ENCODE measurements around the gene TXN2.

TXN2 gene

GRCh38 chr22:36507518-36508010 lies 26.1 kb upstream of the TXN2 start:
- no peak for TF ChIP-seq CTCF (IDR thresholded peaks at IDR 0.05)
- peak overlapping the region; percentile 66 to 78 for H3K4me3 ChIP-seq (ENCODE audit: low read depth in 1 of 2, low read length in 1 of 2)
- no peak overlapping the region for H3K27ac ChIP-seq
- no peaks in the 10 kb centered on the region for H3K27me3 ChIP-seq
- H3K36me3 ChIP-seq, result peaks cover 23% of the 10 kb centered on the region
- no peaks in the 10 kb centered on the region for H3K9me3 ChIP-seq
- peaks cover 9 to 14% of the 10 kb centered on the region in 2 experiments for H3K4me1 ChIP-seq (ENCODE audit: control insufficient read depth in 1 of 2, insufficient read depth in 1 of 2, low read depth in 1 of 2, low read length in 1 of 2)

GRCh38 chr22:36506637-36507517 lies 25.4 kb upstream of the TXN2 start, which contains the start of gene FOXRED2:
Gene FOXRED2 (minus strand): TSS chr22:36507040. CDS start chr22:36506422, 618 bp downstream.
- Histone ChIP-seq H3K4me3 (ENCODE audit: low read depth in 1 of 2, low read length in 1 of 2) (peak within 1 kb of the TSS; percentile 66 to 78), H3K4me1 (ENCODE audit: control insufficient read depth in 1 of 2, insufficient read depth in 1 of 2, low read depth in 1 of 2, low read length in 1 of 2) (peaks cover 9 to 14% of the 10 kb centered on the region in 2 experiments), H3K9me3 (no peaks in the 10 kb centered on the region), H3K36me3 (peaks cover 16% of the 10 kb centered on the region), H3K27me3 (no peaks in the 10 kb centered on the region), H3K27ac (peak within 1 kb of the TSS; percentile 59)
- TF ChIP-seq CTCF (IDR thresholded peaks at IDR 0.05), result peak; percentile 14

DNA sequence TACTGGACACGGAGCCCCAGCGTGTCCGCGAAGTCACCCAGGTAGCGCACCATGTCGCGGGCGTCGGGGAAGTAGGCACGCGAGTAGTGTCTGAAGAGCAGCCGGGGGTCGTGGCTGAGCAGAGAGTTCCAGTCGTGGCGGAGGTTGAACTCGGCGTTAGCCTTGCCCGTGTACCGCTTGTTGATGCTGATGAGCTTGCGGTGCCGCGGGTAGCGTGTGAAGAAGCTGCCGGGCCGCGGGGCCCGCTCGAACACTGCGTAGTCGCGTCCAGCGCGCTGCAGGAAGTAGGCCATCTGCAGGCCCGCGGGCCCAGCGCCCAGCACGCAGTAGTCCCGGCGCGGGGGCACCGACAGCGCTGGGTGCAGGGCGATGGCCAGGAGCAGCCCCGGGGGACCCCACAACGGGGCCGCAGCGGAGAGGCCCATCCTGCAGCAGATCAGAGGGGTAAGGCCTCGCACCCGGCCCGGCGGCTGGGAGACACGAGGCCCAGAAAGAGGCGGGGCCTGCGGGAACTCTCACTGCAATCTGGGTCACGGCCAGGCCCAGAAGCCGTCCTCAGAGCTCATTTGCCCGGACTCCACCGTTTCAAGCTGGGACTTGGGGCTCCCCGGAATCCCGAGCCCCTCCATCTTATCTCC lies 24.7 kb upstream of the TXN2 start:
- no peak overlapping the region for H3K27ac ChIP-seq
- H3K4me1 ChIP-seq (ENCODE audit: control insufficient read depth in 1 of 2, insufficient read depth in 1 of 2, low read depth in 1 of 2, low read length in 1 of 2), result peaks cover 9 to 14% of the 10 kb centered on the region in 2 experiments
- H3K4me3 ChIP-seq (ENCODE audit: low read depth in 1 of 2, low read length in 1 of 2), result peak overlapping the region; percentile 66 to 78
- no peak for TF ChIP-seq CTCF (IDR thresholded peaks at IDR 0.05)
- peaks cover 9% of the 10 kb centered on the region for H3K36me3 ChIP-seq
- no peaks in the 10 kb centered on the region for H3K27me3 ChIP-seq
- no peaks in the 10 kb centered on the region for H3K9me3 ChIP-seq

- Histone ChIP-seq H3K4me1 (ENCODE audit: control insufficient read depth in 1 of 2, insufficient read depth in 1 of 2, low read depth in 1 of 2, low read length in 1 of 2) (peaks cover 14 to 17% of the 10 kb centered on the region in 2 experiments), H3K4me3 (ENCODE audit: low read depth in 1 of 2, low read length in 1 of 2) (no peak overlapping the region), H3K36me3 (peaks cover 8% of the 10 kb centered on the region), H3K9me3 (no peaks in the 10 kb centered on the region), H3K27ac (no peak overlapping the region), H3K27me3 (no peaks in the 10 kb centered on the region)
- no peak for TF ChIP-seq CTCF (IDR thresholded peaks at IDR 0.05)
Measured at GRCh38 chr22:36497910-36498665, 16.6 kb upstream of the TXN2 start.

- TF ChIP-seq CTCF (IDR thresholded peaks at IDR 0.05), result peak; percentile 56
- H3K27ac ChIP-seq, result peak overlapping the region; percentile 79
- no peaks in the 10 kb centered on the region for H3K27me3 ChIP-seq
- no peaks in the 10 kb centered on the region for H3K9me3 ChIP-seq
- peak overlapping the region; percentile 18 to 45 for H3K4me3 ChIP-seq (ENCODE audit: low read depth in 1 of 2, low read length in 1 of 2)
- peaks cover 8% of the 10 kb centered on the region for H3K36me3 ChIP-seq
- H3K4me1 ChIP-seq (ENCODE audit: control insufficient read depth in 1 of 2, insufficient read depth in 1 of 2, low read depth in 1 of 2, low read length in 1 of 2), result peaks cover 15 to 17% of the 10 kb centered on the region in 2 experiments
Measured at GRCh38 chr22:36493690-36494110, 12.3 kb upstream of the TXN2 start.

Measured in neutrophil (primary cell).